ENCODE data around the gene STOML2. TPM values are rescaled to one million over a fixed set of nuclear protein-coding genes. Genes with fewer than 3 reads are reported as not detected.

Gene STOML2
- total RNA-seq, 4 donors from 2014 or later, result 117 to 168 (median 158) TPM

DNA sequence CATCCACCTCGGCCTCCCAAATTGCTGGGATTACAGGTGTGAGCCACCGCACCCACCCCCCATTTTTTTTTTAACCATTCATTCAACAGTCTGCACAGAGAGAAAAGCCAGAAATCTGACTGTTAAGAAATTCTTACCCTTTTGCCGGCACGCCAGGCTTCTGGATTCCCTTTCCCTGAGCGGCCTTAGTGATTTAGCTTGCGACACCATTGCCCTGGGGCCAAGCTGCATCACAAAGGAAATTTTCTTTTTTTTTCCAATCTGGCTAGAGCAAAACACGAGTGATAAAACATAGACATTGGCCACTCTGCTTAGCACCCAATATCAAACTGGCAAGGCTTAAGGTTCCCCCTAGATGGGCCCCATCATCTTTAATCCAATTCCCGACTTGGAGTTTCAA, 33.9 kb upstream of the STOML2 start:
- DNase-seq (no peak), ATAC-seq (no peak)
- Histone ChIP-seq H3K27ac (no peak overlapping the region), H3K36me3 (no peaks in the 10 kb centered on the region), H3K4me1 (no peaks in the 10 kb centered on the region), H3K4me3 (no peak overlapping the region), H3K27me3 (no peaks in the 10 kb centered on the region), H3K9me3 (no peaks in the 10 kb centered on the region)
- intact Hi-C loops (cut with DNase I; ENCODE audit: low total_unique reads) (no loop called here), in situ Hi-C loops (cut with MboI; ENCODE audit: low sequenced_read_pairs in 4 of 4) (loop anchor here in 1 of 4 donors (25.0 kb wide), 1 partner anchor 300 kb away; no protein-coding TSS in a partner anchor)
- no peak for TF ChIP-seq POLR2A (IDR thresholded peaks at IDR 0.05)
- TF ChIP-seq, protein P1, sequence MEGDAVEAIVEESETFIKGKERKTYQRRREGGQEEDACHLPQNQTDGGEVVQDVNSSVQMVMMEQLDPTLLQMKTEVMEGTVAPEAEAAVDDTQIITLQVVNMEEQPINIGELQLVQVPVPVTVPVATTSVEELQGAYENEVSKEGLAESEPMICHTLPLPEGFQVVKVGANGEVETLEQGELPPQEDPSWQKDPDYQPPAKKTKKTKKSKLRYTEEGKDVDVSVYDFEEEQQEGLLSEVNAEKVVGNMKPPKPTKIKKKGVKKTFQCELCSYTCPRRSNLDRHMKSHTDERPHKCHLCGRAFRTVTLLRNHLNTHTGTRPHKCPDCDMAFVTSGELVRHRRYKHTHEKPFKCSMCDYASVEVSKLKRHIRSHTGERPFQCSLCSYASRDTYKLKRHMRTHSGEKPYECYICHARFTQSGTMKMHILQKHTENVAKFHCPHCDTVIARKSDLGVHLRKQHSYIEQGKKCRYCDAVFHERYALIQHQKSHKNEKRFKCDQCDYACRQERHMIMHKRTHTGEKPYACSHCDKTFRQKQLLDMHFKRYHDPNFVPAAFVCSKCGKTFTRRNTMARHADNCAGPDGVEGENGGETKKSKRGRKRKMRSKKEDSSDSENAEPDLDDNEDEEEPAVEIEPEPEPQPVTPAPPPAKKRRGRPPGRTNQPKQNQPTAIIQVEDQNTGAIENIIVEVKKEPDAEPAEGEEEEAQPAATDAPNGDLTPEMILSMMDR (IDR thresholded peaks at IDR 0.05 in 4 of 5, conservative IDR thresholded peaks at IDR 0.05 in 1 of 5), result no peak

DNA sequence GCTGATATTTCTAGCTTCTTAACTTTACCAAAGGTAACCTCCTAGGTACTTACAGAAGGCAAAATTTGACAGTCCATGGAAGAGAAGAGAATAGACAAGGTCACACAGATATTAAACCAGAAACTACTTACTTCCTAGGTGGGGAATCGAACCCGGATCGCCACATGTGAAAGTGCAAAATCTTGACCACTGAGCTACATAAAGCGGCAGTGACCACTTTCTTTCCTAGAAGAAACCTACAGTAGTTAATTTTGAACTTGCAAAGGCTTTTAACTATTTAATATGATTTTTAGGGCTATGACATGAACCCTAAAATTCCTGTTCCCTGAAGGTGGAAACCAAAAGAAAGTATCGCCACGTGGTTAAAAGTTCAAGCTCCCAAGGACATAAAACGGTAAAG, 33.1 kb upstream of the STOML2 start:
- in situ Hi-C loops (cut with MboI; ENCODE audit: low sequenced_read_pairs in 4 of 4), result loop anchor here in 1 of 4 donors (25.0 kb wide), 1 partner anchor 301 kb away; no protein-coding TSS in a partner anchor
- no peak overlapping the region for H3K27ac ChIP-seq
- H3K27me3 ChIP-seq, result no peaks in the 10 kb centered on the region
- no peak overlapping the region for H3K4me3 ChIP-seq
- DNase-seq (no peak), ATAC-seq (no peak)
- H3K9me3 ChIP-seq, result no peaks in the 10 kb centered on the region
- TF ChIP-seq, protein P1 (IDR thresholded peaks at IDR 0.05 in 4 of 5, conservative IDR thresholded peaks at IDR 0.05 in 1 of 5), result no peak
- TF ChIP-seq POLR2A (IDR thresholded peaks at IDR 0.05), result no peak
- intact Hi-C loops (cut with DNase I; ENCODE audit: low total_unique reads), result no loop called here
- no peaks in the 10 kb centered on the region for H3K36me3 ChIP-seq
- H3K4me1 ChIP-seq, result no peaks in the 10 kb centered on the region

DNA sequence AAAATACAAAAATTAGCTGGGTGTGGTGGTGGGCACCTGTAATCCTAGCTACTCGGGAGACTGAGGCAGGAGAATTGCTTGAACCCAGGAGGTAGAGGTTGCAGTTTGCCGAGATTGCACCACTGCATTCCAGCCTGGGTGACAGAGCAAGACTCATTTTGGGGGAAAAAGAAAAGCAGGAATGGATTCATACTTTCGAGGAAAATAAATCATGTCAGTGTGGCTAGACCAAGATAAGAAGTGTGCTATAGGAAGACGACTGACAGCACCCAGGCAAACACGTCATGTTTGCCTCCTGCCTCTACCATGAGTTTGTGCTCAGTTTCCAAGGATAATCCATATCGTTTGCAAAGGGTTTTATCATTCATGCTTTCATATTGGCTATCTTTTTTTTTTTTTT, 32.0 kb upstream of the STOML2 start:
- in situ Hi-C loops (cut with MboI; ENCODE audit: low sequenced_read_pairs in 4 of 4) (loop anchor here in 1 of 4 donors (25.0 kb wide), 1 partner anchor 302 kb away; no protein-coding TSS in a partner anchor), intact Hi-C loops (cut with DNase I; ENCODE audit: low total_unique reads) (no loop called here)
- DNase-seq (no peak), ATAC-seq (no peak)
- Histone ChIP-seq H3K27me3 (no peaks in the 10 kb centered on the region), H3K9me3 (no peaks in the 10 kb centered on the region), H3K27ac (no peak overlapping the region), H3K4me1 (no peaks in the 10 kb centered on the region), H3K4me3 (no peak overlapping the region), H3K36me3 (no peaks in the 10 kb centered on the region)
- no peak for TF ChIP-seq POLR2A (IDR thresholded peaks at IDR 0.05)
- TF ChIP-seq, protein P1 (IDR thresholded peaks at IDR 0.05 in 4 of 5, conservative IDR thresholded peaks at IDR 0.05 in 1 of 5), result no peak

DNA sequence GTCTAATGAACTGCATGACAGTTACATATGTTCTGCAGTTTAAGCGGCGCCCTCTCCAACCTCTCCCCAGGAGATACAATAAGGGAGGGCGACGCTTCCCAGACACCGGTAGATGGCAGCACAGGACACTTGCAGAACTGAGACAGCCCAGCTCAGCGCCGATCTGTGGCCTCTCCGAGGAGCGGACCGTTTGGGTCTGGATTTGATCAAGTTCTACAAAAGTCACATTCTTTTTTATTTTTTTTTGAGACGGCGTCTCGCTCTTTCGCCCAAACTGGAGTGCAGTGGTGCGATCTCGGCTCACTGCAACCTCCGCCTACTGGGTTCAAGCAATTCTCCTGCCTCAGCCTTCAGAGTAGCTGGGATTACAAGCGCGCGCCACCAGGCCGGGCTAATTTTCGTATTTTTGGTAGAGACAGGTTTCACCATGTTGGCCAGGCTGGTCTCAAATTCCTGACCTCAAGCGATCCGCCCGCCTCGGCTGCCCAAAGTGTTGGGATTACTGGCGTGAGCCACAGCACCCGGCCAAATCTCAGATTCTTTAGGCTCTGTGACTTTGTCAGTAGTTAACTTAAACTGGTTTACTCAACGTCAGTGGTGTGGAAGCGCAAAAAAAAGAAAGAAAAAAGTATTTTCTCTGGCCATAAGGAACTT, 14.1 kb upstream of the STOML2 start:
- DNase-seq (peak; percentile 86 to 90), ATAC-seq (peak; percentile 84 to 85)
- H3K4me1 ChIP-seq, result peaks cover 21 to 22% of the 10 kb centered on the region in 2 donors
- in situ Hi-C loops (cut with MboI; ENCODE audit: low sequenced_read_pairs in 4 of 4), result loop anchor here (5.0 to 25.0 kb wide), 6 partner anchors 45 to 445 kb away; partner anchors contain the start of gene UNC13B (in 1 of the 4)
- no peaks in the 10 kb centered on the region for H3K9me3 ChIP-seq
- intact Hi-C loops (cut with DNase I; ENCODE audit: low total_unique reads), result loop anchor here (1.0 to 10.0 kb wide), 9 partner anchors 45 to 698 kb away; partner anchors contain the start of genes DNAI1, FAM219A, HINT2 and SPAG8
- H3K27me3 ChIP-seq, result no peaks in the 10 kb centered on the region
- H3K27ac ChIP-seq, result peak overlapping the region; percentile 83 to 92 (median 84)
- H3K4me3 ChIP-seq, result peak overlapping the region; percentile 58 to 73 (median 68)
- TF ChIP-seq POLR2A (IDR thresholded peaks at IDR 0.05), result no peak
- TF ChIP-seq, protein P1 (IDR thresholded peaks at IDR 0.05 in 4 of 5, conservative IDR thresholded peaks at IDR 0.05 in 1 of 5), result peak; percentile 86 to 97 (median 93)
- no peaks in the 10 kb centered on the region for H3K36me3 ChIP-seq

Data from gastrocnemius medialis (tissue), 4 donors.